A549 (cell line): ENCODE measurements around the gene GGA1.

Experiments used
- CTCF ChIP-seq: fragments of >200 bp; sonication (Bioruptor Twin); formaldehyde crosslinking; IDR thresholded peaks from 3 replicates; pipeline ENCODE4 v1.5.1; 2016
- KDM1A ChIP-seq: fragments of 200-600 bp; sonication (generic); IDR thresholded peaks from 2 replicates; pipeline ENCODE4 v1.6.1; 2016; ENCODE audit warnings: low read depth, mild to moderate bottlenecking
- POLR2A ChIP-seq: IDR thresholded peaks from 2 replicates; pipeline ENCODE4 v1.6.1; 2012; ENCODE audit warnings: mild to moderate bottlenecking, low read length

GRCh38 chr22:37679670-37680069 is 71.0 kb downstream of the GGA1 start:
- TF ChIP-seq CTCF, result no peak
- TF ChIP-seq POLR2A, result no peak
- no peak for TF ChIP-seq KDM1A
